ENCODE results near the gene EIF2AK3. TPM values are rescaled to one million over a fixed set of nuclear protein-coding genes. Genes with fewer than 3 reads are reported as not detected.

The EIF2AK3 gene
- total and polyA plus RNA-seq, 12 donors = 4.6 to 21.5 (median 9.9) TPM

GRCh38 chr2:88521445-88522073, 105.7 kb downstream of the EIF2AK3 start:
- WGBS, 2 donors = 86 to 91% methylated on average over 2 of the region's 2 CpGs
- H3K27me3 ChIP-seq = peaks cover 0 to 17% (median 6%) of the 10 kb centered on the region in 7 donors
- no peaks in the 10 kb centered on the region for H3K9me3 ChIP-seq
- H3K4me1 ChIP-seq = no peaks in the 10 kb centered on the region
- no peaks in the 10 kb centered on the region for H3K36me3 ChIP-seq
- no peak for DNase-seq
- no peak for ATAC-seq
- H3K27ac ChIP-seq = no peak overlapping the region
- intact Hi-C loops (cut with DNase I) = no loop called here
- H3K4me3 ChIP-seq = no peak overlapping the region
- TF ChIP-seq CTCF (IDR thresholded peaks at IDR 0.05) = no peak

- intact Hi-C loops (cut with DNase I) = no loop called here
- H3K27ac ChIP-seq = no peak overlapping the region
- peaks cover 0 to 17% (median 6%) of the 10 kb centered on the region in 7 donors for H3K27me3 ChIP-seq
- no peak for TF ChIP-seq CTCF (IDR thresholded peaks at IDR 0.05)
- WGBS, 2 donors = 43 to 48% methylated on average over 6 of the region's 6 CpGs
- H3K36me3 ChIP-seq = no peaks in the 10 kb centered on the region
- peaks cover 0 to 8% (median 0%) of the 10 kb centered on the region in 11 donors for H3K9me3 ChIP-seq
- no peak overlapping the region for H3K4me3 ChIP-seq
- no peak for DNase-seq
- no peaks in the 10 kb centered on the region for H3K4me1 ChIP-seq
- ATAC-seq = no peak
Measured at GRCh38 chr2:88517759-88518201, 109.5 kb downstream of the EIF2AK3 start.

Other genes with a start within 250 kb of the EIF2AK3 start
- gene FOXI3, start 174.8 kb downstream of the EIF2AK3 start, total RNA-seq = under 1 TPM in 1 of 10 donors, not detected in 9; 0.08 TPM
- gene FOXI3, start 174.8 kb downstream of the EIF2AK3 start, polyA plus RNA-seq = not detected
- gene RPIA, start 64.2 kb upstream of the EIF2AK3 start, total RNA-seq = 10 to 100 TPM in 9 of 10 donors, 1 to 10 TPM in 1; 9.1 to 18.7 (median 13.5) TPM
- 10 to 100 TPM; 11.3 to 15.1 TPM for gene RPIA, start 64.2 kb upstream of the EIF2AK3 start, polyA plus RNA-seq

All from heart right ventricle (tissue), 16 donors.